GM18858 (cell line): ENCODE measurements around the gene RNF130.

Experiments
- ATAC-seq: cut with Tn5 transposase; IDR thresholded peaks from one replicate; pipeline ENCODE4 v1.9.1; 2021; ENCODE audit not compliant: unreplicated experiment

Gene RNF130

DNA sequence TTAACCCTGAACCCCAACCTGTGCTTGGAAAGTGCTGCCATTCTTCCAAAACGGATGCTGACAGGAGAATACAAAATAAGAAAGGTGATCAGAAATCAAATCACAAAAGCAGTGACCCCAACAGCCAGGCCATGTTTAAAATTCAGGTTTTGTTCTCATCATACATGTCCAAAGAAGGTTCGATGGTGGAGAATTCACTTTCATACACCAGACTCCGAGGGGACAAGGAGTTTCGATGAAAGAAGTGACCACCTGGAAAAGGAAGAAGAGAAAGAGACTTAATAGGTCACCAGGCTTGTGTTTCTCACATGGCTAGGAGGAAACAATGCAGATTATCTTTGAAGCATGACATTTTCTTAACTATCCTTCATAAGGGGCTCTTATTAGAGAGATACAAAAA, 151.4 kb downstream of the RNF130 start:
- ATAC-seq = no peak

DNA sequence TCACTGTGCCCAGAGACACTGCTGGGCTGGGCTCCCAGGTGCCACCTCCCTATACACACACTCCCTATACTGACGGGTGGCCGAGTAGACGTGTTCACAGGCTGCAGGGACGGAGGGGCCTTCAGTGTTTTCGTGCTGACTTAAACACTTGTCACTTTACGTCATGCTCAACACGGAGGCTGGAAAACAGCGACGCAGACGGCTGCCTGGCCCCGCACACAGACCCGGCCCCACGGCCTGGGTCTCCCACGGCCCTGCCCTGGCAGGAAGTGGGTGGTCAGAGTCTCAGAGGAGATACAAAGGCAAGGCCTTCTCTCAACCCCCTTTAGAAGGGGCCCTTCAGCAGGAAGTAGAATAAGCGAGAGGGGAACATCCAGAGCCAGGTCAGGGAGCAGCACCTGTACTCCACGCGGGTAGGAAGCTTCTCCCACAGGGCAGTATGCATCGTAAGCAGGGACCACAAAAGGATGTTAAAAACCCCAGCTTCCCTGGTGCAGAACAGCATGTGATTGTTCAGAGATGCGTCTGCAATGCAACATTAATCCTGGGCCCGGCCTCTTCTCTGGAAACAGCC, 152.0 kb downstream of the RNF130 start:
- ATAC-seq = no peak

GRCh38 chr5:179918742-179919486, 152.6 kb downstream of the RNF130 start:
- no peak for ATAC-seq

DNA sequence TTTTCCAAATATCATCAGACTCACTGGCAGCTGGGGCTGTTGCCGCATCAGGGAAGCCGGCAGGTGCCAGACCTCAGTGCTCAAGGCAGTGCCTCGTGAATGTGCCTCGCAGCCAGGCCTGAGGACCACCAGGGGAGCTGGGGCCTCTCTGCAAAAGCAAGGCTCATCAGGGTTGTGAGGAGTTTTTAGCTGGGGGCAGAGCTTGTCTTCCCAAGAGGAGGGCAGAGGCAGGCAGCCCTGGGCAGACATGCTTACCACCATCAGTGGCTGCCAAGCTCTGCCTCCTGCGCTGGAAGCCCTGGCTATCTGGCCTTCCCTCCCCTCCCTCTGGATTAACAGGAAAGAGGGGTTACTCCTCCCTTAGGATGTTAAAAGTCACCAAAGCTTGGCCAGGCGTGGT, 155.0 kb downstream of the RNF130 start:
- no peak for ATAC-seq

DNA sequence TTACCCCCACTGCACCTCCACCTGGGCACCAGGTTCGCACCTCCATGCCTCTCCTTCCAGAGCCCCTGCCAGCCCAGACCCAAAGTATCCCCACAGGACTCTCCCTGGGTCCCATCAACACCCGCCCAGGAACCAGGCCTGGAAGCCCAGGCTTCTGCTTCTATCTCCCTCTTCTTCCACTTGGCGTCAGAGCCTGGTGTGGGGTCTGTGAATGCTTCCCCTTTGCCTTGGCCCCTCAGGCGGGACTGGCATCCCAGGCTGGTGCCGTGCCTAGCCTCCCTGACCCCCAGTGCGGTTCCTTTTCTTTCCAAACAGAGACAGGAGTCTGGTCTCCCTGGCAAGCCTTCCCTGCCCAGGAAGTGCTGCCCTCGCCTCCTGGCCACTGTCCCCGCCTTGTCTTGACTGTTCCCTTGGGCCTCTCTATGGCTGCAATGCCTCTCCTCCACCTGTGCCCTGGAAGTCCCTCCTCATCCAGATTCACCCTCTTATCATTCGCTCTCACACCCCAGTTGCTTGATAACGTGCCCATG, 156.1 kb downstream of the RNF130 start:
- no peak for ATAC-seq

GRCh38 chr5:179914032-179914755, 157.4 kb downstream of the RNF130 start:
- no peak for ATAC-seq

DNA sequence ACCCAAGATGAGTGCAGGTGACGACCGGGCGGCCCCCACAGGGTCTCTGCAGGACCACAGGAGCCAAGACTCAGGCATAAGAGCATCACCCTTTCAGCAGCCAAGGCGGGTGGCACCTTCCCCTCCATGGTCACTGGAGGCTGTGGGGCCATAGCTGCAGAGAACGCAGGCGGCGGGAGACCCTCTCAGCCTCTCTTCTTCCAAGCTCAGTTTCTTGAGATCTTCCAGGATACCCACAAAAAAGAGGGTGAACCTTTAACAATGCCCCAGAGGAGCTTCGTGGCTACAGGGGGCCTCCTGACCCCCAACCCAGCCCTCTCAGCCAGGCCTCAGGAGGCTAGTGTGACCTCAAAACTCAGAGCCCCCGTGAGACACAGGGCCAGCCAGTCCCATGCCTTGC, 158.1 kb downstream of the RNF130 start:
- ATAC-seq = no peak

DNA sequence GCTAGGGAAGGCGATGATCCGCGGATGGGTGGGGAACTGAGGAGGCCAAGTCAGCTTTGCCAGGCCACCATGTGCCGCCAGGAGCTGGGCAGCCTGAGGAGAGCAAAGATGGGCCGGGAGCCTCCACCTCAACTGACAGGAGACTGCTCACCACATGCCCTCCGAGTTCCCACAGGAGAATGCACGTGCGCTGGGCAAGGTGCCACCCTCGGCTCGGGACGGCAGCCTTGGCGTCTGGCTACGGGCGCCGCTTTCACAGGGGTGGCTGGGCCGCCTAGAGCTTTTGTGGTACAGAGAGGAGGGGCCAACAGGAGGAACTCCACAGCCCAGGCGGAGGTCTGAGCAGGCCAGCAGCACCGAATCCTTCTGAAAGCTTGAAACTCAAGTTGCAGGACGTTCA, 158.6 kb downstream of the RNF130 start:
- ATAC-seq = no peak

DNA sequence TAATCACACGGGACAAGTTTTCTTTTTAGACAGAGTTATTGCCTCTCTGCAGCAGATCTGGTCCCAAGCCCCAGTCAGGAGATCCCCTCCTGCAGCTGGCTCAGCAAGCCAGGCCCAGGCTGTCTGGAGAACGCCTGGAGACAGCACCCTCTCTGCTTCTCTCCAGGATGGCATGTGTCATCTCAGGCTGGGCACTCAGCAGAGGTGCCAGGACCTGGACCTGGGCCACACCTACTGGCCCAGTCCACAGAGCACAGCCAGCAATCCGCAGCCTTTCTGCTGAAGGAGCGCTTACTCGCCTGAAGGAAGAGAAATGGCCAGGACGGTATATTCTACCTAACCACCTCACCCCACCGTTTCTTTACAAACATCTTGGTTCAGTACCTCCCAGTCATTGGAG, 159.2 kb downstream of the RNF130 start:
- ATAC-seq = no peak

- no peak for ATAC-seq
Measured at GRCh38 chr5:179909224-179909623, 162.3 kb downstream of the RNF130 start.

- no peak for ATAC-seq
Measured at GRCh38 chr5:179908528-179908927, 163.0 kb downstream of the RNF130 start.

GRCh38 chr5:179907556-179908324, 163.8 kb downstream of the RNF130 start, which contains the start of gene TBC1D9B:
Gene TBC1D9B, minus strand, starts transcription at chr5:179907897. Its CDS starts 76 bp downstream, at chr5:179907821.
- peak; percentile 61 for ATAC-seq

GRCh38 chr5:179906795-179907555, 164.6 kb downstream of the RNF130 start:
- ATAC-seq = no peak

DNA sequence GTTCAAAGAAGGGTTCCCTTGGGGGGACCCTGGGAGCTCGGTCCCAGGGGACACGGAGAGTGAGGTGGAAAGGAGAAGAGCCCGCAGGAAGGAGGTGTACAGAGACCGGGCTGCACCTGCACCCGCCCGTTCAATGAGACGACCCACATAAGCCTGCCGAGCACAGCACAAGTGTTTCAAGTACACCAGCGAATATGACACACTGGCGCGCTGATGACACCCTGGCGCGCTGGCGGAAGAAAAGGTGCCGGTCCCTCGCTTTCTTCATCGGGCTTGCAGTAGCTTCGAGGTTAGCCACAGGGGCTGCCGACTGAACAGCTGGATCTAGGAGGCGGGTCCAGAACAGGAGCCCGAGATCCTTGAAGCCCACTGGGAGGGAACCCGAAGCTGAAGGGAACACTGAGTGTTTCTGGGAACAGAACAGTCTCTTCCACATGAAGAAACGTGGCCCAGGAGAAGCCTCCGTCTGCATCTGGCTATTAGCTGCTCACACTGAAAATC, 165.2 kb downstream of the RNF130 start:
- no peak for ATAC-seq

- no peak for ATAC-seq
Measured at GRCh38 chr5:179905161-179905560, 166.4 kb downstream of the RNF130 start.
